GM18511 (cell line): ENCODE measurements around the gene BHMT.
"Not testable (repeated sequence)": the region's sequence is repeated elsewhere in the genome, so short reads cannot be mapped to it uniquely, and the experiment has no call there.

Source experiments
- ATAC-seq: cut with Tn5 transposase; IDR thresholded peaks from one replicate; pipeline ENCODE4 v1.9.1; 2021; ENCODE audit warnings: mild to moderate bottlenecking, moderate library complexity; ENCODE audit not compliant: unreplicated experiment

The BHMT gene

DNA sequence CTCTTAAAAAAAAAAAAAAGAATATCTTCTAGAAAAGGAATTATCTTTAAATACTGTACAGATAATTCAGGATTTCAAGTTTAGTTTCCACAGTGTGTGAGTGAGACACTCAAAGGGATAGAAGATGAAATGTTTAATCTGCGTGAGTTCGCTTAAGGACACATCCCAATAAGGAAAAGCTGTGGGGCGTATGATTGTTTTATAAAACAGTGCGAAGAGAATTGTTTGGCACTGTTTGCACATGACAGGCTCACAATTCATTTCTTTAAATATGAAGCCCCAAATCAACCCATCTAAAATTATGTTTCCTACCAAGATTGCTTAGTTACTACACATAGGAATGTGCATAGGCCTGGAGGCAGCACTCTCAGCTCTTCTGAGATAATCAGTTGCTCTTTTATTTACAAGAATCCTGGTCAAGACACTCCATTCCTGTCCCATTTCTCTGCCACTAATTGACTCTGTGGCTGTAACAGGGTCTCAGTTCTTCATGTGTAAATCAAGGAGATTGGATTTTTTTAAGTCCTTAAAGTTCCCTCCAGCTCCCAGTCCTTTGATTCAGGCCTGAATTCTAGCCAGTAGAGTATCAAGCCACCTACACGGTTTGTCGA, 60.1 kb downstream of the BHMT start:
- ATAC-seq, result no peak

GRCh38 chr5:79172269-79172668, 60.7 kb downstream of the BHMT start:
- no peak for ATAC-seq

- no peak for ATAC-seq
Observed at GRCh38 chr5:79173626-79174025, 62.0 kb downstream of the BHMT start.

GRCh38 chr5:79180449-79180848, 68.8 kb downstream of the BHMT start:
- not testable (repeated sequence) for ATAC-seq

DNA sequence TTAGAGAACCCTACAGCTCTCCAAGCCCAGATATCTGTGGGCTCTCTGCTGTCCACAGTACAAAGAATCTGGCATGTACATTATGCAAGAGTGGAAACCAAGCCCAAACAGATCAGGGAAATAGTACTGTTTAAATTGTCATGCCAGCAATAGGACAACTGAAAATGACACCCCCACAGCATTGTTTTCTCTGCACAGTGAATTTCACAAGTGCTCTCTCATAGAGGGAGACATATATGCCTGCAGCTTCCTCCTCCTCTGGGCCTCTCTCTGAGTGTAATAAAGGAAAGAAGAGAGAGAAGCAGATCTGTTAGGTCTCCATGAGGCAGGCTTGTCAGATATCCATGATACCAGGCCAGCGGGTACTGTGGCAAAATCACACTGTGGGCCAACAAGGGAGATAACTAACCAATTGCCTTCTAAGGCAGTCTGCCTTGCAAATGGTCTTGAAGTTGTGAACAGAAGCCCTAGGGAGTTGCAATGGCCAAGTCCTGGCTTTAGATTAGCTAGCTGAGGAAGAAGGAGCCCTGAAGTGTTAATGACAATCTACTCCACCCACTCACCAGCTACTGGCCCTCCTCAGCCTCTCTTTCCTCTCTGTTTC, 69.9 kb downstream of the BHMT start:
- ATAC-seq, result no peak
